ENCODE data around the gene INA.

The INA gene

DNA sequence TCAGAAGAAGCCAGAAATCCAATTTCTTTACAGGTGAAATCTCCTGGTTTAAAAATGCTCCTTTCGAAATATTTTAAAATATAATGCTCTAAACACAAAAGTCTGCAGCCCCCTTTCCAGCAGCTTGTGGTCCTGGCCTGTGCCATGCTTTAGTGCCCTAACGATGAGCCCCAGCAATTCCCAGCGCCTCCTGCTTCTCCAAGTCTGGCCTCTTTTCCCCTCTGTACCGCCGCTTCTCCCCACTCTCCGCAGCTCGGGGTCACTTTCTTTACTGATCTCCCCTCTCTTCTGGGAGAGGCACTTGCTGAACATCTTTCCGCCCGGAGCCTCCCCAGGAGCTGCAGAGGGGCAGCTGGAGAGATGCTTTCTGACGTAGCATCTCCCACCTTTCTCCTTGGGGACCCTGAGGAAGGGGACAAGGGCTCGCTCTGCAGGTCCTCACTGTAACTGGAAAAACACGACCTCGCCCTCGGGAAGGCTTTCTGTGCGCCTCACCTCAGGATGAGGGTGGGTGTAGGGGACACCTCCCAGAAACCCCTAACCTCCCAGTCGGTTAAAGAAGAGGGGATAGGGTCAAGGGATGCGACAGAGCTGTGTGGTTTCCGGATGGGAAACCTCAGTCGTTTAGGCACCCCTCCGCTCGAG is 565 bp upstream of the INA start:
- no peak for DNase-seq

DNA sequence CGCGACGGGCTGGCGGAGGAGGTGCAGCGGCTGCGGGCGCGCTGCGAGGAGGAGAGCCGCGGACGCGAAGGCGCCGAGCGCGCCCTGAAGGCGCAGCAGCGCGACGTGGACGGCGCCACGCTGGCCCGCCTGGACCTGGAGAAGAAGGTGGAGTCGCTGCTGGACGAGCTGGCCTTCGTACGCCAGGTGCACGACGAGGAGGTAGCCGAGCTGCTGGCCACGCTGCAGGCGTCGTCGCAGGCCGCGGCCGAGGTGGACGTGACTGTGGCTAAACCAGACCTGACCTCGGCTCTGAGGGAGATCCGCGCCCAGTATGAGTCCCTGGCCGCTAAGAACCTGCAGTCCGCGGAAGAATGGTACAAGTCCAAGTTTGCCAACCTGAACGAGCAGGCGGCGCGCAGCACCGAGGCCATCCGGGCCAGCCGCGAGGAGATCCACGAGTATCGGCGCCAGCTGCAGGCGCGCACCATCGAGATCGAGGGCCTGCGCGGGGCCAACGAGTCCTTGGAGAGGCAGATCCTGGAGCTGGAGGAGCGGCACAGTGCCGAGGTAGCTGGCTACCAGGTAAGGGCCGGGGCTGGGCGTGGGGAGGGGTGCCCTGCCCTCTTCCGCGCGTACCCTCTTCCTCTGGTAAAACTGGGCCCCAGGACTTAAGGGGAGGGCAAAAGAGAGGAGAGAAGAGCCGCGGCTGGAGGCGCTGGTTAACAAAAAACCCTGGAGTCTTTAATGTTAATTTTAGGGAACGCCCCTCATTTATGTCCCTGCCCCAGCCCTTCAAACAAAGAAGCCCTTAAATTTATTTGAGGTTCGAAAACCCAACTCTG is 987 bp downstream of the INA start:
- no peak for DNase-seq

DNA sequence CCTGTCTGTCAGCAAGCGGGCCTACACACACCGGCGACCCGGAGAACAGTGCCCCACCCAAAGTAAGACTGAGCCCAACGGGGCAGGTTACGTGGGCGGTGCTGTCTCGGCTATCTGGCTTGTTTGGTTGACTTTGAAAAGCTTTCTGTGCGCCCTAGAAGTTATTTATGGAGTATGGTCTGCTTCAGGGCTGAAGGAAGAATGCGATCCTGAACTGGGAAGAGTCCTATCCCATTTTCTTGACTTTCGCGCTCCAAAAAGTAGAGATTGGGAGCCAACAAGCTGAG is 1.5 kb downstream of the INA start:
- no peak for DNase-seq

DNA sequence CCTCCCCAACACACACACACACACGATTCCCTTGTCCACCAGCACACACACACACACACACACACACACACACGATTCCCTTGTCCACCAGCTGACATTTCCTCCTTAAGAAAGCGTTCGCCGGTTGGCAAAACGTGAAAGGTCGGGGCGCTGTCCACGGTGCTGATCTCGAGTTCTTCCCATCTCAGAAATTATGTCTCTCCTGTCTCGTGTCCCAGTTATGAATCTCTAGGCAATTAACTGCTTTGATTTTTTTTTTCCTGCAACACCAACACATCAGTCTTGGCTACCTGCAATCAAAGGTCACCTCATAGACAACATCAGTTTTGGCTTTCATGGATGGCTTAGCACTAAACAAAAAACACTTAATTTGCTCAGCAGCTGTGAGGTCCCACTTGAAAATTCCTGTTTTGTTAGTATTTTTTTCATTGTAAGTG is 1.9 kb downstream of the INA start:
- peak; percentile 21 for DNase-seq

DNA sequence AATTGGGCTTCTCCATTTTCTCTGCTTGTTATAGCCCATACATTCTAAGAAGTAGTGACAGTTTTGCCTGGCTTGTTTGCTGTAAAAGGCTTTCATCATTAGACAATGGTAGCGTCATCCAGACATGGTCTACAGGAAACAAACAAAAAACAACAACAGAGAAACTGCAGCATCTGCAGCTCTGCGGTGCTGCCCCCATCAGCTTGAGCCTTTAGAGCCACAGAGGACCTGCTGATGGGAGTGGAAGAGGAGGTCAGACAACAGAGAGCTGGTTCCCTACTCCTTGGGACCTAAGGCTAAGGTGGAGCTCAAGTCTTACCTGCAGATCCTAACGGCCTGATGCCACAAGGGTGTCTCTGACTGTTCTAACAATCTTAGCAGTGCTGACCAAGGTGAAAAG is 3.1 kb downstream of the INA start:
- DNase-seq: no peak

DNA sequence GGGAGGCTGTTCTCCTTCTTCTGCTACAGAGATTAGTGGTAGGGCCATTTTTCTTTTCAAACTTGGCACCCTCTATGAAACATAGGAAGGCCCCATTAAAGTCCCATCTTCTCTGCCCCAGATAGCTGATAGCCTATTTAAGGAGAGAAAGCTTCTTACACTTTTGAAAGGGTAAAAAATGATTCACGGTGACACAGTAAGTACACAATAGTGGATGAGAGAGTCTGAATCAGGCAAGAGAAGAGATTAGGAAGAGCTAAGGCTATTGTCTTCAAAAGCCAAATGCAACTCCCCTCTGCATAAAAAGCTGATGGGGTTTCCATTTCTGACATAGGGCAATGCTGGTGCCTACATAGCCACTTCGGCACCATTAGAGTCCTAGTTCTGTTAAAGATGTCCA is 3.6 kb downstream of the INA start:
- DNase-seq: no peak

DNA sequence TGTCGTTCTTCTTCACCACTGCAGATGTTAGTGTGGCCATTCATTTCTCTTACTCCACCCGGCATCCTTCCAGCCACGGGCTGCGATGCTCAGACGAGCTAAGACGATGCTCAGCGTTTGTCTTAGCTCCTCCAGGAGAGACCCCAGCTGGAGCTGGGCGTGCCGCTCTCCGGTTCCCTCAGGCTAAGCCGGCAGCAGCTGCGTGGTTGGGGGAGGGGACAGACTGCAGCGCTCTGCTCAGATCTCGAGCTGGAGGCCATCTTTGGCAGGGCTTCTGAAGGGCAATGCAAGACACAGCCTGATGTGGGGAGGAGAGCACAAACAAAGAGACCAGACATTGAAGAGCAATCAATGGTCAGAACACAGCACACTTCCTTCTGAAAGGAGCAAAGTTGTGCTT is 4.8 kb downstream of the INA start:
- no peak for DNase-seq

DNA sequence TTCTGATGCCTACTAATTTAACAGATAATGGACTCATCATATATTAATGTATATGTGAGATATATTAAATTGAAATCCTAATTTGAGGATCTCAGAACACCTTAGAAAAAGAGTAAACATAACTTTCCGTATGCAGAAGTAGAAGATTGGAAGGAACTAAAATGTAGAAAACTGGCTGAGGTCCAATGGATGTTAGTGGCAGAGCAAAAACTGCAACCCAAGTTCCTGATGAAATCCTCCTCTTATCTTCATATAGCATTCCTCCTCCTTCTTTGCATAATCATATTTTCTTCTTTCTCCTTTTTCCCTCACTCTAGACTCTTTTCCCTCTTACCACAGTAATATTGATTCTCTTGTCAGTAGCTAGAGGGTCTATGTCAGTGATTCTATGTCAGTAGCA is 6.0 kb downstream of the INA start:
- DNase-seq: no peak

DNA sequence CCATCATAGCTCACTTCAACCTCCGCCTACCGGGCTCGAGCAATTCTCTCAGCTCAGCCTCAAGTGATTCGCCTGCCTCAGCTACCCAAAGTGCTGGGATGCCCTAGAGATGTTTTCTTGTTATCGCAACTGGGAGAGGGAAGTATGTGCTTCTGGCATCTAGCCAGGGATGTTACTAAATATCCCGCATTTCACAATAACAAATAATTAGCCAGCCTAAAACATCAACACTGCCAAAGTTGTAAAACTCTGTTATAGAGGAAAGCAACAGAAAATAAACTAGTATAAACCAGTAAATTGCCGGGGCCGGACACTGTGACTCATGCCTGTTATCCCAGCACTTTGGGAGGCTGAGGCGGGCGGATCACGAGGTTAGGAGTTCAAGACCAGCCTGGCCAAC is 7.2 kb downstream of the INA start:
- DNase-seq: no peak

DNA sequence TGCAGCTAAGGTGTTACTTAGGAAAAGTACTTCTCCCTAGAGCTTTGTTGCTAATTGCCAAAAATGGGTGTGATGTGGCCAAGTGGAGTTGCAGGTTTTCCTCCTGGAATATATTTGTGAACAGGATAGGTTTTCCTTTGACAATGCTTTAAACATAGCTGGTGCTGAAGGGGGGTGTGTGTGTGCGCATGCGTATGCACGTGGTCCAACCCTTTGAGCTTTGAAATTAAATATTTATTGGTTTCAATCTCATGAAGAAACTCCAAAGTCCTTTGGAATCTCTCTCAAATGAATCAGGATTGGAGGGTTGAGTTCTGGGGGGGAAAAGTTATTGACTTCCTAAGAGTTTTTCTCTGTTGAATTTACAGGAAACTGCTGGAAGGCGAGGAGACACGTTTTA is 11.1 kb downstream of the INA start:
- DNase-seq: no peak

DNA sequence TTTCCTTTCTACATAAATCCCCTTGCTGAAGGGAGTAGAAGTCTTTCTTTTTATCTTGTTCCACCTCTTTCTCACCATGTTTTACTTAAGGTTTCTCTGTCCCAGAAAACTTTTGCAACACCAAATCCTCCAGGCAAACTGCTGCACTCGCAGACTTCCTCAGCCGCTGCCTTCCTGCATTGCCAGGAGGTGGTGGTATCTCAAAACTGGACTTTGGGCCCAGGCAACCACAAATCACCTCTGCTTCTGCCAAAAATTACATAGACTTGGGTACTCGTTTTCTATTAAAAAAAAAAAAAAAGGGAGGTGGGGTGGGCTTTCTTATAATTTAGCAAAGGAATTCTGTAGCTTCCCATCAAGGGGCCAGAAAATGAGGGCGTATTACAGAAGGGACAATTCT is 14.7 kb downstream of the INA start:
- DNase-seq: no peak

DNA sequence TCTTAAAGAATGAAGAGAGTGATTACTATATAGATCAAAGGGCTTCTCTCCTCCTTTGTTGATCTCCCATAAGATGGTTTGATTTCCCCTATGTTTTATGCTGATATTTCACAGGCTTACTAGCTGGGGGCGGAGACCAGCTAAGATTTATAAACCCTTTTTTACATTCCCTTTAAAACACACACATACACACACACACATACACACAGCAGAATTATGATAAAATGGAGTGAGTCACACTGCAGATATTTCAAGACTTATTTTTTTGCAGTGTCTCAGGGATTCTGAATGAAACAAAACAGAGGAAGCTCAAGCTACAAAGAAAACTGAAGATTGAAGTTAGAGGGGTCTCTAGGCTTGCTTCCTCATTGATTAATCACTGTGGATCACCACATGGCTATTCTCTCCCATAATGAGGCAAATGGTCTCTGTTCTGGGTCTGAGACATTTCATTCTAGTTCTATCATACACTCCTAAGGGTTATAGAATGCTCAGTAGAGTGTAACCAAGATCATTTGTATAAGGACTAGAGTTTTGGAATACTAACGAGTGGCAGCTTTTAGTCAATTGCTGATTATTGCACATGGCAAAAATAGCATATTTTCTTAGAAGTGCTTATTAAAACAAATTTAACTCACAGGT is 18.6 kb downstream of the INA start:
- DNase-seq: no peak

DNA sequence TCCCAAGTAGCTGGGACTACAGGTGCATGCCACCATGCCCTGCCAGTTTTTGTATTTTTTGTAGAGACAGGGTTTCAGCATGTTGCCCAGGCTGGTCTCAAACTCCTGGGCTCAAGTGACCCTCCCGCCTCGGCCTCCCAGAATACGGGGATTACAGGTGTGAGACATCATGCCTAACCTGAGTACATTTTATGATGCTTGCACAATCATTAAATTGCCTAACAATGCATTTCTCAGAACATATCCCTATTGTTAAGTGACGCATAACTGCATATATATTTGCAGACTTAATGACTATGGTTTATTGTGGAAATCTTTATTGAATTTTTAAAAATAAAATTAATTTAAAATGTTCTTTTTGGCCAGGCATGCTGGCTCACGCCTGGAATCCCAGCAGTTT is 30.7 kb downstream of the INA start:
- DNase-seq: no peak

DNA sequence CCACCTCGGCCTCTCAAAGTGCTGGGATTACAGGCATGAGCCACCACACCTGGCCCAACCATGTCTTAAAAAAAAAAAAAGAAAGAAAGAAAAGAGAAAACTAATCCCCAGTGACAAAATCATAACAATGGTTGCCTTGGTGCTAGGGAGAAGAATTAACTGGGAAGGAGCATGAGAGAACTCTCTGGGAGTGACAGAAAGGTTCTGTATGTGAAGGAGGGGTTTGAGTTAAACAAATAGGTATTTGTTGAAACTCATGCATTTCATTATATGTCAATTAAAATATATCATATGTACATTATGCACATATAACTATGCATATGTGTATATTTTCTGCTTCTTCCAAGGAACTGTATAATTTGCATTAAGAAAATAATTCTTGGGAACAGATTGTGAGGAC is 33.3 kb downstream of the INA start:
- no peak for DNase-seq

DNA sequence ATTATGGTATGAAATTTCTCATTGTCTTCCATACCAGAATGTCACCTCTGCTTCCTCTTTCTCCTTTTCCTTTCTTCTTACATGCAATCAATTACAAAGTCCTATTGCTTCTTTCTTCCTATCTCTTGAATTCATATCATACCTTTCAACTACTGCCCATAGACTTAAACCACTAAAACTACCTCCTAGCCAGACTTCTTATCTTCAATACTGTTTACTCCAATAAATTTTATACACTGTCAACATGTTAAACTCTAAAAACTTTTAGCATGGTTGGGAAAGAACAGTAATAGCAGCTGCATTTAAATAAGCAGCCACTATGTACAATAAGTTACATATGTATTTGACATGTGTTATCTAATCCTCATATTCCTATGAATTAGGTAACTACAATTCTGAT is 39.1 kb downstream of the INA start:
- DNase-seq: no peak

DNA sequence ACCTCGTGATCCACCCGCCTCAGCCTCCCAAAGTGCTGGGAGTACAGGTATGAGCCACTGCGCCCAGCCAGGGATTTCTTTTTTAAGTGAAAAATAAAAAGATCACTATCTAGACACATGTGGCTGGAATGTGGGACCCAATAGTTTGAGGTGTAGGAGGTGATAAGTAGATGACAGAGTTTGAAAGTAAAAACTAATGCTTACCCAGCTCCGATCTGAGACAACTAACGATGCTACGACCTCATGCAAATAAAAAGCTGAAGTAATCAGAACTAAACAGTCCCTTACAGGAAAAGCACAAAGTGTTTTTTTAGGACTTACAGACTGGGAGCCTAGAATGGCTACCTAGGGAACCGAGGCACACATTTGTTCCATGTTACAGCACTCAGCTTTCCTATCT is 51.0 kb downstream of the INA start:
- no peak for DNase-seq

DNA sequence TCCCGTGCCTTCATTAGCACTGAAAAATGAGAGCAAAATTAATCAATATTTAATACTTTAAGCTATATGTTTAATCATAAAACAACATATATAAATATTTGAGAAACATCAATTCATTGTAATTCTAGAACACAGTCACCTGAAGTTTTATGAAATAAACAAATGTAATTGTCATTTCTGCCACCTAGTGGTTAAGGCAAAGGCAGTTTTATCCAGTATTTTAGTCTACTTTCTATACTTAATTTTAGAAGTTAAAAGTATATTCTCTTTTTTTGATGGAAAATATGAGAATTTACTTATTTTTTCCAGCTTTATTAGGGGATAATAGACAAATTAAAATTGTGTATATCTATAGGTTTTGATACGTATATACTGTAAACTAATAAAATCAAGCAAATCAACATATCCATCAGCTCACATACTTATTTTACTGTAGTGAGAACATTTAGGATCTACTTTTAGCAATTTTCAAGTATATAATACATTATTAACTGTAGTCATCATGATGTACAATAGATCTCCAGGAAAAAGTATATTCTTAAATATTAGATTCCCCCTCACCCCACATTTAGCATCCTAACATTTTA is 57.1 kb downstream of the INA start:
- peak; percentile 22 for DNase-seq

DNA sequence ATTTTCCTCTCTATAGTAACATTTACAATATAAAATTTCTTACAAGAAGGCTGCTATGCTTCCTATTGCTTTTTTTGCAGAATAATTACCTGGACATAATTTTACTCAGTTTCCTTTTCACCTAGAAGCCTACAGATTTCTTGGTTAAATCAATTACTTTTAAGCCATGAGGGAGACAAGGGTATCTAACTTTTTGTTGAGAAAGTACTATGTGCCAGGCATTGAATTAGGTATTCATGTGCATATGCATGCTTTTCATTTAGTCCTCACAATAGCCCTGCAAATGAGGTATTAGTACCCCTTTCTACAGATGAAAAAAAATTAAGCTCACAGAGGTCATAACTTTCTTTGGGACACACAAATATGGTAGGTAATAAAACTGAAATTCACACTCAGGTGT is 57.6 kb downstream of the INA start:
- no peak for DNase-seq

DNA sequence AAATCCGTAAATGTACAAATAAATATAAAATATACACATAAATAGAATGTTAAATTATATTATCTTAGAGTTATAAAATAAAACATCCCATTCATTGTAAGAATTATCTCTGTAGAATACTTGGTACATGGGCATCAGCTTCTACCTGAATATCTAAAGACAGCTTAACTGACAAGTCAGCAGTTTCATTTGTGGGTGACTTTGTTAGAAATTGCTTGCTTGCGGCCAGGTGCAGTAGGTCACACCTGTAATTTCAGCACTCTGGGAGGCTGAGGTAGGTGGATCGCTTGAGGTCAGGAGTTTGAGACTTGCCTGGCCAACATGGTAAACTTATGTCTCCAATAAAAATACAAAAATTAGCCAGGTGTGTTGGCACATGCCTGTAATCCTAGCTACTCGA is 59.4 kb downstream of the INA start:
- DNase-seq: no peak
